ENCODE data around the gene RSBN1L.

RSBN1L gene

DNA sequence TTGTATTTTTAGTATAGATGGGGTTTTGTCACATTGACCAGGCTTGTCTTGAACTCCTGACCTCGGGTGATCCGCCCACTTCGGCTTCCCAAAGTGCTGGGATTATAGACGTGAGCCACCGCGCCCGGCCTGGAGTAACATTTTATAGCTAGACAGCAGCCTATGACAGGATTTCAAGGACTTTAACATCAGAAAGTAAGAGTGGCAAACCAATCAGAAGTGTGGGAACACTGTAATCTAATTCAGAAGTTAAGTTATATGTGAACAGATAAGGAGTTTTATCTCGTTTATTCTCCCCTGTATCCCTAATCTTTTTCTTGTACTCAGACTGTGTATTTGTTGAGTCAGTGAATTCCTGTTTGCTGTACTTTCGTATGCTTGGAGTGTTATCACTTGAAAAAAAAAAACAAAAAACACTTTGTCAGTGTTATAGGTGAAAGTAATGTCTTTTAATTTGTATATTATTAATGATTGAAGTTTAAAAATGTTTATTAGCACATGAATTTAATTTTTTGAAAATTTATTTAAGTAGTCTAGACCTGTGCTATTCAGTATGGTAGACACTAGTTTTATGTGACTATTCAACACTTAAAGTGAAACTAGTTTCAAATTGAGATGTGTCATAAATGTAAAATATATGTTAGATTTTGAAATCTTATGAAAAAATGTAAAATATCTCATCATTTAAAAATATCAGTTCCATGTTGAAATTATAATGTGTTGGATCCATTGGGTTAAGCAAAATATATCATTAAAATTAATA lies 38.6 kb downstream of the RSBN1L start:
- no peak for DNase-seq

DNA sequence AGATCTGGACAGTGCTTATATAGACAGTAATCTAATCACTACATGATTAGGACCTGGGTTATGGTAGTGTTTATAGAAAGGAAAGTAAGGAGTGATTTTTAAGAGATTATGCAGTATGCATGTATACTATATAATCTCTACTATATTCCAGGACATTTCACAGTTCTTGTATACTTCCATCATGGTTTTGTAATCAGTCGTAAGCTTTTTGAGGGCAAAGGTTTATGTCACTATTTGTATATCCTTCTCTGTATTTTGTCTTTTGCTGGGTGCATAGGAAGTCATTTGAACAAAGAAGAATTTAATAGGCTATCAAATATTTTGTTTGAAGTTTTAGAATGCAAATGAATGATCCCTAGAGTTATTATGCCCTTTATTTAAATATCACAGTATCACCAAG lies 39.2 kb downstream of the RSBN1L start:
- DNase-seq = no peak

DNA sequence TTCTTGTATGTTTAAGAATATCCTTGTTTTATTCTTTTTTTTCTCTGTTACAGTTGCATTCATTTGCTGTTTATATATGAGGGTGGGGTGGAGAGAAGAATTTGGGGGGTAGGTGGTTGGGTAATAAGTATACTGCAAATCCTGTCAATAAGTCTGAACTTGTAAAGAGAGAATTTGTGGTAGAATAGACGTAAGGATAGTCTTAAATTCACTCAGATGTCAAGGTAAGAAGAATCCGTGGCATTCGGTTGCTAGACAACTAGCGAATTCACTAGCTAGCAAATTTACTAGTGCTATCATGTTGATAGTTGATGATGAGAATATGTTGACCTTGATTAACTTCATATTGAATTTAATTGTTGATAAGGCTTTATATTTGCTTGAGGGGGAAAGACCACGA lies 40.7 kb downstream of the RSBN1L start:
- DNase-seq = no peak

DNA sequence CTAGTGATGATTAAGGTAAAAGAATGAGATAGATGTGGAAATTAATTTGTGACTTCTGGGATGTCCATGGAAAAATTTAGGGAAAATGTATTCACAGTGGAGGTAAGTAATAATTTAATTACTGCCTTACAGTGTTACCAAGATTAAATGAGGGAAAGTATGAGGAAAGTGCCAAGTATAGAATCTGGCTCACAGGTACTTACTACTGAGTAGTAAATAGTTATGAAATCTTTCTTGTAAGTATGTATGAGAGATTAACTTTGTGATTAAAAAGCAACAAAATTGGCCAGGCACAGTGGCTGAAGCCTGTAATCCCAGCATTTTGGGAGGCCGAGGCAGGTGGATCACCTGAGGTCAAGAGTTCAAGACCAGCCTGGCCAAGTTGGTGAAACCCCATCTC lies 42.1 kb downstream of the RSBN1L start:
- DNase-seq = no peak

DNA sequence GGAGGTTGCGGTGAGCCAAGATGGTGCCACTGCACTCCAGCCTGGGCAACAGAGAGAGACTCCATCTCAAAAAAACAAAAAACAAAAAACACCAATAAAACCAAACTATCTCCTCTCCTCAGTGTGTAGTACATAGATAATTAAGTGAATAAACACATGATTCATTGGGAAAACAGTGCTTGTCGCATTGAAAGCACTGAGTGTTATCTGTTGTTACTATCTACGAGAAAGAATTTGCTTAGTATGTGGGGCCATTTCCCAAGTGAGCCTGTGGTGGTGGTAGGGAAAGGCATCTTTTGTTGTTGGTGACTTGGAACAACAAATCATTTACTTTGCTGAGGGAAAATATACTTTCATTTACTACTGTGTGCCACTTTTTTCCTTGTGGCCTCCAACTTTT lies 42.6 kb downstream of the RSBN1L start:
- DNase-seq = no peak

- no peak for DNase-seq
These were observed 44.0 kb downstream of the RSBN1L start for GRCh38 chr7:77740257-77740656.

DNA sequence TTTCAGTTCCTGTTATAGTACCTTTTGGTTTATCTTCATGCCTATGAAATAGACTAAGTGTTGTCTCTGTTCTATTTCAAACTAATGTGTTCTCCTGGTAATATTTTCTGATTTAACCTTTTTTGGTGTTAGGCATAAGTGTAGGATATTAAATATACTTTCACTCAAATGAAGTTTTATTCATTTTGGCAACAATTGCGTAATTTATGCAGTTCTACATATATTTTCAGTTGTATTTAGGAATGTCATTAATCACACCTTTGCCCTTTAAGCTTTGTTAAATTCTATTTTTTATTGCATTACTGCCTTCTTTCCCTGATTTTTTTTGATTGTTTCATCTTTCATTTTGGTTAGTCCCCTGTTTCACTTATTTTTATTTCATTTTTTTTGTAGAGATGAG lies 47.3 kb downstream of the RSBN1L start:
- no peak for DNase-seq

DNA sequence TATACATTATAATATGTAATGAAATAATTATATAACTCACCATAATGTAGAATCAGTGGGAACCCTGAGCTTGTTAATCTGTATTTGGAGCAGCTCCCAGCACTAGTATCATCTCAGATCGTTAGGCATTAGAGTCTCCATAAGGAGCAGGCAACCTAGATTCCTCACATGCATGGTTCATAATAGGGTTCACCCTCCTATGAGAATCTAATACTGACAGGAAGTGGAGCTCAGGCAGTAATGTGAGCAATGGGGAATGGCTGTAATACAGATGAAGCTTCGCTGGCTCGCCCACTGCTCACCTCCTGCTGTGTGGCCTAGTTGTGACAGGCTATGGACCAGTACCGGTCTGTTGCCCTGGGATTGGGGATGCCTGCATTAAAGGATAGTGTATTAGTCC lies 49.5 kb downstream of the RSBN1L start:
- DNase-seq = no peak

DNA sequence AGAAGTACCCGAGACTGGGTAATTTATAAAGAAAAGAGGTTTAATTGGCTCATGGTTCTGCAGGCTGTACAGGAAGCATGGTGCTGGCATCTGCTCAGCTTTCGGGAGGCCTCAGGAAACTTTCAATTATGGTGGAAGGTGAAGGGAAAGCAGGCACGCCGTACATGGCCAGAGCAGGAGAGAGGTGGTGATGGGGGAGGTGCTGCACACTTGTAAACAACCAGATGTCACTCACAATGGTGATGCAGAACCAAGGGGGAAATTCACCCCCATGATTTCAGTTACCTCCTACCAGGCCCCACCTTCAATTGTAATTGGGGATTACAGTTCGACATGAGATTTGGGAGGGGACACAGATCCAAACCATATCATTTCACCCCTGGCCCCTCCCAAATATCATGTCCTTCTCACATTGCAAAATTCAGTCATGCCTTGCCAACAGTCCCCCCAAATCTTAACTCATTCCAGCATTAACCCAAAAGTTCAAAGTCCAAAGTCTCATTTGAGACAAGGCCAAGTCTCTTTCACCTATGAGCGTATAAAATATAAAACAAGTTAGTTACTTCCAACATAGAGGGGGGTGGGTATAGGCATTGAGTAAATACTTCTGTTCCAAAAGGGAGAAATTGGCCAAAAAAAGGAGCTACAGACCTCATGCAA lies 50.0 kb downstream of the RSBN1L start:
- DNase-seq = no peak

DNA sequence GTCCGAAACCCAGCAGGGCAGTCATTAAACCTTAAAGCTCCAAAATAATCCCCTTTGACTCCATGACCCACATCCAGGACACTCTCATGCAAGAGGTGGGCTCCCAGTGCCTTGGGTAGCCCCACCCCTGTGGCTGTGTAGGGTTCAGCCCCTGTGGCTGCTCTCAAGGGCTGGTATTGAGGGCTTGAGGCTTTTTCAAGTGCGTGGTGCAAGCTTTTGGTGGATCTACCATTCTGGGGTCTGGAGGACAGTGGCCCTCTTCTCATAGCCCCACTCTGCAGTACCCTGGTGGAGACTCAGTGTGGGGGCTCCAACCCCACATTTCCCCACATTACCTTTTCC lies 50.5 kb downstream of the RSBN1L start:
- peak; percentile 45 for DNase-seq

- DNase-seq = no peak
These were observed 50.9 kb downstream of the RSBN1L start for GRCh38 chr7:77747178-77747577.

DNA sequence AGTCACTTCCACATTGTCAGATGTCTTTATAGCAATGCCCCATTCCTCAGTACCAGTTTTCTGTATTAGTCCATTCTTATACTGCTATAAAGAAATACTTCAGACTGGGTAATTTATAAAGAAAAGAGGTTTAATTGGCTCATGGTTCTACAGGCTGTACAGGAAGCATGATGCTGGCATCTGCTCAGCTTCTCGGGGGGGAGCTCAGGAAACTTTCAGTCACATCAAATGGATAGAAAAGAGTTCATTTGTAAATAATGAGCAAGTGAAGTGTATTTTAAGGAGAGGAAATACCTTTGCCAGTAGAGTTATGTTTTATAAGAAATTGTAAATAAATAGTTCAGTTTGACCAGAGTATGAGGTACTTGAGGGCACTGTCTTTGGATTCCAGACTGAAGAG lies 51.5 kb downstream of the RSBN1L start:
- DNase-seq = peak; percentile 56

DNA sequence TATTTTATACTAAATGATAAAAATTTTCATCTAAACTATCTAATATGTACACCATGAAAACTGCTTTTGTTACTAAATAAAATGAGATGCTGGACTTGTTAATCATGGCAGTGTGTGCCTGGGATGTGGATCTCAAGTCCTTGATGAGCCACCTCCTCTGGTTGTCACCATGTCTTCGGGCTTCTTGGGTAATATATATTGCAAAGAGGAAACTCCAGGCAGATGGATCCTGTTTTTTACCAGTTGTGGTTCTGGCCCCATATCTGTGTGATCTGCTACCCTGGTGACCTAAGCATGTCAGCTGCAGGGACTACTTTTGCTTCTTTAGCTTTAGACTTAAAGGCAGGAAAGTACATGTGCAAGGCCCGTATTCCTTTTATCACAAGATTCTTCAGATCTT lies 55.8 kb downstream of the RSBN1L start:
- DNase-seq = no peak

GRCh38 chr7:77753173-77753572 lies 56.9 kb downstream of the RSBN1L start:
- no peak for DNase-seq

DNA sequence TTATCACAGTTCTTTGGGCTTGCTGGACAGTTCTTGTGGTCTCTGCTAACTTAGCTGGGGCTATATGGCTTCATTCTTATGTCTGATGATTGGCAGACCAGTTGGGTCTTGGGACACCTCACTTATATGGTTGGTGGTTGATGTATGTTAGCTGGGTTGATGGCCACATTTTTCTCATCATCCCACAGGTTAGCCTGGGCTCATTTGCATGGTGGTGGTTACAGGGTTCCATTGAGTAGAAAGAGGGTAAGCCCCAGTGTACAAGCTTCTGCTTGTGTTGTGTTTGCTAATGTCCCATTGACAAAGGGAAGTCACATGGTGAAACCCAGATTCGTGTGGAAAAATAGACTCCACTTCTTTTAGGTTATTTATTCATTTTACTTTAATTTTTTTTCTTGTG lies 61.3 kb downstream of the RSBN1L start:
- no peak for DNase-seq

DNA sequence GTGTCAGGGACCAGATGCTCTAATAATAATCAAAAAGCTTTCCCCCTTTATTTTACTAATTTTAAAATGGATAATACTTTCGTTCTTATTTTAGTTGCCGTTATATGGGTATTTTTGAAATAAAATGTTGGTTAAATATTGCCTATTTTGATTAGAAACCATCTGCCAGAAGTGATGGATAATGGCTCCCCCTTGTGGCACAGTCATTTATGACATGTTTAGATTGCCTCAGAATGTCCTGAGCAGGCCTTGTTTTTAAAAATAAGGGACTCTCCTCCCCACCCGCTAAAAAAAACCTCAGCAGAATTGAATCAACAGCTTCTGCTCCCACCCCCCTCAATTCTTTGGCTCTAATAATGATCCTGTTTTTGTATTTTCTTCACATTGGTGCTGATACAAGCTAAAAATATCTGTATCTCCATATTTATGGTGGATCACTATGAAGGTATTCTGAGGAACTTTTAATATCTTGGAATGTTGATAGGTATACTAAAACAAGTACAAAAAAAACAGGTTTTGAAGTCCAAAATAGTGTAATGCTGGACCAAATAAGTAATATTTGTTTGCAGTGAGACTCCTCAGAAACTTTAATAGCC lies 63.1 kb downstream of the RSBN1L start:
- peak; percentile 79 for DNase-seq

DNA sequence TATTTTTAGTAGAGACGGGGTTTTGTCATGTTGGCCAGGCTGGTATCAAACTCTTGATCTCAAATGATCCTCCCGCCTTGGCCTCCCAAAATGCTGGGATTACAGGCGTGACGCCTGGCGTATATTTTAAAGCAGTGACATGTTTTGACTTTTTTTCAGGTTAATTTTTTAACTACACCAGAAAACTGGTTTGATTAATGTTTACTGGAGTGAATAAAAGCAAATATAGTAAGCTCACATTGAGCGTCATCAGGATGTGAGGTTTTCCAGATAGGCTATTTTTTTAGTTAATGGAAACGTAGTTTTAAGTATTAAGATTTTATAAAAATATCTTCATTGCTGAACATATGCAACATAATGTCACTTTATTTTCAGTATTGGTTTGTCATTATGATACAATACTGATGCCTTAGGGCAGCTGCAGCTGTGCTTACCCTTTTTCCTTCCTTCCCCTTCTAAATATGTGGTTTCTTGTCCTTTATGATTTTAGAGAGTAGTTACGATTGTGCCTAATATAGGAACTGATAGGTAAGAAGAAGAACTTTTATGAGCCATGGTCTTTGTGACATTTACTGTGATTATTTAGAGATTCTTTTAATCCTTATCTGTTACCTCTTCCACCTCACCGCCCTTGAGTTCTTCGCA lies 64.7 kb downstream of the RSBN1L start:
- no peak for DNase-seq

- DNase-seq = no peak
These were observed 69.2 kb downstream of the RSBN1L start for GRCh38 chr7:77765481-77765880.

GRCh38 chr7:77765906-77766800 lies 69.9 kb downstream of the RSBN1L start:
- DNase-seq = no peak

GRCh38 chr7:77766801-77767605 lies 70.7 kb downstream of the RSBN1L start:
- no peak for DNase-seq

- no peak for DNase-seq
These were observed 74.1 kb downstream of the RSBN1L start for GRCh38 chr7:77770316-77770715.

DNA sequence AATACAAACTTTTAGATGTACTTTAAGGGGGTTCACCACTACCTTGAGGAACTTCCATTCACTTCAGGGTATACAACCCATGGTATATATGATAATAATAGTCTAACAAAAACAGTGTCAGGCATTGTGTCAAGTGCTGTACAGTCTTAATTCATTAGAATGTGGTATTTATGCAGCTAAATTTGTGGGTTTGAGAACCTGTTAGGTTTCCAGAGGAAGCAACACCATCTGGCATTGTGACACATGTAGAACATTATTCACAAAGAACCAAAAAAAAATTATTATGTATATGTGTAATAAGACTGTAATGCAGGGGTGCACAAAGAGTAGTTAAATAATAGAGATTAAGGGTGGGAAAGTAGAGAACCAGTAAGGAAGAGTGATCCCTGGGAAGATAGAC lies 75.6 kb downstream of the RSBN1L start:
- no peak for DNase-seq

Data from activated effector memory CD4-positive, alpha-beta T cell treated with anti-CD3 and anti-CD28 coated beads, Interleukin-2, amount 50 U/mL, for 16 hours (primary cell).